ENCODE results near the gene MRPL36.

DNA sequence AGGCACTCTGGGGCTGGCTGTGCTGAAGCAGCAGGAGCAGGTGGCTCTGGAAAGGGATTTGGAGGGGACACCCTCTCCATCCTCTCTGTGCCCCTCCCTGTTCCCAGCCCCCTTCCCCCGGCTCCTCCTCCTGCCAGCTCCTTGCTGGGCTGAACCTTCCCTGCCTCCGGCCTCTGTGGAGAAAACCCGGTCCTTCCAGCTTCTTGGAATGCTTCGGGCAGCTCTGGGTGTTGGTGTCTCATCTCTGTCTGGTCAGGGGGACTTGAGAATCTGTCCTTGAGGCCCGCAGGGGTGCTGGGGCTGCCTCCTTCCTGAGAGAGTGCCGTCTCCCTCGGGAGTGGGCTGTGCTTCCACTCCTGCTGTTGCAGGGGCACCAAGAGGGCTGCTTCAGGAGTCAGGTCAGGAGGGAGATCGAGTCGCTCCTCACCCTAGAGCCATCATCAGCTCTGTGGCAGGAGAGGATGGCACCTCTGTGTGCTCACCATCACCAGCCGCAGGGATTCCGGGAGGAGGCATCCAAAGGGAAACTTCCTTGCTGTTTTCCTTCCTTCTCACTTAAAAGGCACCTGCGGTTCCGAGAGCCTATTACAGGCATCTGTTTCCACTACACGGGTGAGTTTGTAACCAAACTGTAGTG, 32.2 kb upstream of the MRPL36 start:
- no peak for TF ChIP-seq CTCF (conservative IDR thresholded peaks at IDR 0.05; ENCODE audit: low read depth, low read length)
- no peak for TF ChIP-seq POLR2A (IDR thresholded peaks at IDR 0.05; ENCODE audit: low read depth, low read length)
- TF ChIP-seq BHLHE40 (IDR thresholded peaks at IDR 0.05; ENCODE audit: low read depth, low read length): no peak
- no peak for TF ChIP-seq RAD21 (IDR thresholded peaks at IDR 0.05; ENCODE audit: low read length)
- no peak for TF ChIP-seq RFX5 (IDR thresholded peaks at IDR 0.05; ENCODE audit: low read depth, low read length)
- no peak for TF ChIP-seq FOS (IDR thresholded peaks at IDR 0.05; ENCODE audit: low read depth, low read length)
- no peak for TF ChIP-seq SMC3 (IDR thresholded peaks at IDR 0.05; ENCODE audit: low read depth, low read length)
- TF ChIP-seq ELK1 (IDR thresholded peaks at IDR 0.05; ENCODE audit: borderline replicate concordance, low read depth, low read length): no peak
- TF ChIP-seq MAZ (IDR thresholded peaks at IDR 0.05; ENCODE audit: borderline replicate concordance, low read depth, low read length): no peak
- TF ChIP-seq NFE2L2 (IDR thresholded peaks at IDR 0.05; ENCODE audit: low read depth, low read length): no peak
- no peak for TF ChIP-seq MAFK (IDR thresholded peaks at IDR 0.05; ENCODE audit: low read depth, low read length)
- TF ChIP-seq CEBPB (IDR thresholded peaks at IDR 0.05; ENCODE audit: low read depth, low read length): no peak
- TF ChIP-seq MXI1 (IDR thresholded peaks at IDR 0.05; ENCODE audit: borderline replicate concordance, low read depth, low read length): no peak
- TF ChIP-seq, protein P1, sequence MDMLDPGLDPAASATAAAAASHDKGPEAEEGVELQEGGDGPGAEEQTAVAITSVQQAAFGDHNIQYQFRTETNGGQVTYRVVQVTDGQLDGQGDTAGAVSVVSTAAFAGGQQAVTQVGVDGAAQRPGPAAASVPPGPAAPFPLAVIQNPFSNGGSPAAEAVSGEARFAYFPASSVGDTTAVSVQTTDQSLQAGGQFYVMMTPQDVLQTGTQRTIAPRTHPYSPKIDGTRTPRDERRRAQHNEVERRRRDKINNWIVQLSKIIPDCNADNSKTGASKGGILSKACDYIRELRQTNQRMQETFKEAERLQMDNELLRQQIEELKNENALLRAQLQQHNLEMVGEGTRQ (IDR thresholded peaks at IDR 0.05; ENCODE audit: low read depth, low read length): no peak

Data from IMR-90 (cell line).